GM23338 (cell line): ENCODE results near the gene DNAH9. TPM values are rescaled to one million over a fixed set of nuclear protein-coding genes. Genes with fewer than 3 reads are reported as not detected.

Experiments used
- ATAC-seq: fragments of 200-7000 bp; cut with Tn5 transposase; 3 replicates; pipeline ENCODE4 v1.9.1; 2020
- DNase-seq: peaks from one replicate; pipeline ENCODE4 v3.0.0-alpha.2; 2015; ENCODE audit warnings: low spot score
- H2AFZ ChIP-seq: fragments of 200-600 bp; sonication (generic); 2 replicates; pipeline ENCODE4 v1.8.0; 2016; ENCODE audit warnings: antibody characterized with exemption, mild to moderate bottlenecking, moderate library complexity
- H3F3A ChIP-seq: fragments of 200-600 bp; sonication (generic); replicated peaks from 2 replicates; pipeline ENCODE4 v1.8.0; 2017; ENCODE audit warnings: antibody characterized with exemption, mixed run types, low read depth
- H3K27ac ChIP-seq: fragments of 200-600 bp; sonication (generic); 2 replicates; pipeline ENCODE4 v1.6.1; 2016; ENCODE audit warnings: low read depth
- H3K27me3 ChIP-seq: fragments of 200-600 bp; sonication (generic); 2 replicates; pipeline ENCODE4 v1.8.0; 2016; ENCODE audit warnings: mild to moderate bottlenecking, mixed run types, moderate library complexity; ENCODE audit not compliant: insufficient read depth
- H3K36me3 ChIP-seq: fragments of 200-600 bp; sonication (generic); 2 replicates; pipeline ENCODE4 v1.8.0; 2016; ENCODE audit warnings: mild to moderate bottlenecking; ENCODE audit not compliant: insufficient read depth
- H3K4me1 ChIP-seq: fragments of 200-600 bp; sonication (generic); 2 replicates; pipeline ENCODE4 v1.8.0; 2016; ENCODE audit warnings: mild to moderate bottlenecking, moderate library complexity; ENCODE audit not compliant: insufficient read depth
- H3K4me2 ChIP-seq: fragments of 200-600 bp; sonication (generic); 2 replicates; pipeline ENCODE4 v1.7.1; 2017; ENCODE audit warnings: mixed run types
- H3K4me3 ChIP-seq: fragments of 200-600 bp; sonication (generic); 2 replicates; pipeline ENCODE4 v1.6.1; 2016; ENCODE audit warnings: mixed run types
- H3K79me2 ChIP-seq: fragments of 200-600 bp; sonication (generic); replicated peaks from 2 replicates; pipeline ENCODE4 v1.8.0; 2017; ENCODE audit warnings: mild to moderate bottlenecking; ENCODE audit not compliant: insufficient read depth
- H3K9me2 ChIP-seq: fragments of 200-600 bp; sonication (generic); 2 replicates; pipeline ENCODE4 v1.8.0; 2017; ENCODE audit not compliant: insufficient read depth
- H4K20me1 ChIP-seq: fragments of 200-600 bp; sonication (generic); replicated peaks from 2 replicates; pipeline ENCODE4 v1.8.0; 2017; ENCODE audit warnings: mild to moderate bottlenecking; ENCODE audit not compliant: insufficient read depth
- H3K27ac Mint-ChIP-seq: 2 replicates; pipeline ENCODE4 v1.8.0; 2020; ENCODE audit warnings: inconsistent platforms, mild to moderate bottlenecking, moderate library complexity, mixed read lengths
- H3K27me3 Mint-ChIP-seq: 3 replicates; pipeline ENCODE4 v1.8.0; 2022; ENCODE audit warnings: low read depth, mild to moderate bottlenecking, moderate library complexity, mixed read lengths, inconsistent platforms; ENCODE audit not compliant: insufficient read depth, poor library complexity
- H3K36me3 Mint-ChIP-seq: 3 replicates; pipeline ENCODE4 v1.8.0; 2021; ENCODE audit warnings: low read depth, mild to moderate bottlenecking, inconsistent platforms, moderate library complexity, mixed read lengths
- H3K4me1 Mint-ChIP-seq: 3 replicates; pipeline ENCODE4 v1.8.0; 2020; ENCODE audit warnings: mild to moderate bottlenecking, inconsistent platforms, mixed read lengths
- H3K4me3 Mint-ChIP-seq: 3 replicates; pipeline ENCODE4 v1.8.0; 2021; ENCODE audit warnings: moderate library complexity, mild to moderate bottlenecking, inconsistent platforms, mixed read lengths
- H3K9me3 Mint-ChIP-seq: 3 replicates; pipeline ENCODE4 v1.8.0; 2020; ENCODE audit warnings: moderate library complexity, mild to moderate bottlenecking, inconsistent platforms, mixed read lengths
- EZH2 ChIP-seq: fragments of 200-600 bp; sonication (generic); IDR thresholded peaks from one replicate; pipeline ENCODE4 v1.8.0; 2017; ENCODE audit warnings: antibody characterized with exemption, mild to moderate bottlenecking, low read depth; ENCODE audit not compliant: unreplicated experiment
- JUNB ChIP-seq: IDR thresholded peaks from one replicate; pipeline ENCODE4 v1.6.1; 2016; ENCODE audit warnings: antibody characterized with exemption; ENCODE audit not compliant: unreplicated experiment
- REST ChIP-seq: IDR thresholded peaks from one replicate; pipeline ENCODE4 v1.6.1; 2018; ENCODE audit warnings: antibody characterized with exemption; ENCODE audit not compliant: unreplicated experiment
- STAT1 ChIP-seq: IDR thresholded peaks from one replicate; pipeline ENCODE4 v1.6.1; 2016; ENCODE audit warnings: antibody characterized with exemption; ENCODE audit not compliant: unreplicated experiment
- ZNF114 ChIP-seq: fragments of 250-450 bp; sonication (Bioruptor Pico); IDR thresholded peaks from 2 replicates; pipeline ENCODE4 v1.5.0; 2020; ENCODE audit warnings: mild to moderate bottlenecking, moderate library complexity
- polyA plus RNA-seq: library from polyadenylated mRNA; unstranded; fragments of >200 nt; fragmentation: Nextera tagmentation; extraction: Ambion mirVana; gene quantifications from 2 replicates; pipeline ENCODE4 v1.2.1, GENCODE V29; 2016
- total RNA-seq: library from RNA; depleted of rRNA; stranded (reverse); fragments of >200 nt; shearing (Covaris generic); gene quantifications from 2 replicates; pipeline ENCODE4 v1.2.3, GENCODE V29; 2014
- TF ChIP-seq, protein P1 (sequence below): fragments of 250-450 bp; sonication (Bioruptor Pico); IDR thresholded peaks from 2 replicates; pipeline ENCODE4 v1.5.0; 2020; ENCODE audit warnings: mild to moderate bottlenecking, moderate library complexity

DNAH9 gene
- total and polyA plus RNA-seq, 2 experiments from 2014 or later, result not detected

DNA sequence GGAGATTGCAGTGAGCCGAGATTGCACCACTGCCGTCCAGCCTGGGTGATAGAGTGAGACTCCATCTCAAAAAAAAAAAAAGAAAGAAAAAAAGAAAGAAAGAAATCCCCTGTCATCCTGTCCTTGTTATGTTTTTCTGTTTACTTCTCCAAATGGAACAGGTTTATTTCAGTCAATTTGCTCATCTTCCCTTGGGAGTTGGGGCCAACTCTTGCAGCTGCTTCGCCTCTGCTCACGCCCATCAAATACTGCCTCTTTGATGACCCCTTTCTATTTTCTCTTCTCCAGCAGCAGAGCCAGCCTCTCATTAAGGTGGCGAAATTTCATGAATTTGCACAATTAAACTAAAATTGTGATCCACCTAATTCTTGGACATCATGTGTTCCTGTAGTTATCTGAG is 225.6 kb downstream of the DNAH9 start:
- no peaks in the 10 kb centered on the region for H3F3A ChIP-seq
- H3K27me3 ChIP-seq, result no peaks in the 10 kb centered on the region
- Mint-ChIP-seq H3K4me1 (no peaks in the 10 kb centered on the region), H3K27ac (no peak overlapping the region), H3K36me3 (peaks cover 45% of the 10 kb centered on the region), H3K27me3 (peaks cover 5% of the 10 kb centered on the region), H3K4me3 (no peak overlapping the region), H3K9me3 (peaks cover 96% of the 10 kb centered on the region)
- TF ChIP-seq, protein P1, sequence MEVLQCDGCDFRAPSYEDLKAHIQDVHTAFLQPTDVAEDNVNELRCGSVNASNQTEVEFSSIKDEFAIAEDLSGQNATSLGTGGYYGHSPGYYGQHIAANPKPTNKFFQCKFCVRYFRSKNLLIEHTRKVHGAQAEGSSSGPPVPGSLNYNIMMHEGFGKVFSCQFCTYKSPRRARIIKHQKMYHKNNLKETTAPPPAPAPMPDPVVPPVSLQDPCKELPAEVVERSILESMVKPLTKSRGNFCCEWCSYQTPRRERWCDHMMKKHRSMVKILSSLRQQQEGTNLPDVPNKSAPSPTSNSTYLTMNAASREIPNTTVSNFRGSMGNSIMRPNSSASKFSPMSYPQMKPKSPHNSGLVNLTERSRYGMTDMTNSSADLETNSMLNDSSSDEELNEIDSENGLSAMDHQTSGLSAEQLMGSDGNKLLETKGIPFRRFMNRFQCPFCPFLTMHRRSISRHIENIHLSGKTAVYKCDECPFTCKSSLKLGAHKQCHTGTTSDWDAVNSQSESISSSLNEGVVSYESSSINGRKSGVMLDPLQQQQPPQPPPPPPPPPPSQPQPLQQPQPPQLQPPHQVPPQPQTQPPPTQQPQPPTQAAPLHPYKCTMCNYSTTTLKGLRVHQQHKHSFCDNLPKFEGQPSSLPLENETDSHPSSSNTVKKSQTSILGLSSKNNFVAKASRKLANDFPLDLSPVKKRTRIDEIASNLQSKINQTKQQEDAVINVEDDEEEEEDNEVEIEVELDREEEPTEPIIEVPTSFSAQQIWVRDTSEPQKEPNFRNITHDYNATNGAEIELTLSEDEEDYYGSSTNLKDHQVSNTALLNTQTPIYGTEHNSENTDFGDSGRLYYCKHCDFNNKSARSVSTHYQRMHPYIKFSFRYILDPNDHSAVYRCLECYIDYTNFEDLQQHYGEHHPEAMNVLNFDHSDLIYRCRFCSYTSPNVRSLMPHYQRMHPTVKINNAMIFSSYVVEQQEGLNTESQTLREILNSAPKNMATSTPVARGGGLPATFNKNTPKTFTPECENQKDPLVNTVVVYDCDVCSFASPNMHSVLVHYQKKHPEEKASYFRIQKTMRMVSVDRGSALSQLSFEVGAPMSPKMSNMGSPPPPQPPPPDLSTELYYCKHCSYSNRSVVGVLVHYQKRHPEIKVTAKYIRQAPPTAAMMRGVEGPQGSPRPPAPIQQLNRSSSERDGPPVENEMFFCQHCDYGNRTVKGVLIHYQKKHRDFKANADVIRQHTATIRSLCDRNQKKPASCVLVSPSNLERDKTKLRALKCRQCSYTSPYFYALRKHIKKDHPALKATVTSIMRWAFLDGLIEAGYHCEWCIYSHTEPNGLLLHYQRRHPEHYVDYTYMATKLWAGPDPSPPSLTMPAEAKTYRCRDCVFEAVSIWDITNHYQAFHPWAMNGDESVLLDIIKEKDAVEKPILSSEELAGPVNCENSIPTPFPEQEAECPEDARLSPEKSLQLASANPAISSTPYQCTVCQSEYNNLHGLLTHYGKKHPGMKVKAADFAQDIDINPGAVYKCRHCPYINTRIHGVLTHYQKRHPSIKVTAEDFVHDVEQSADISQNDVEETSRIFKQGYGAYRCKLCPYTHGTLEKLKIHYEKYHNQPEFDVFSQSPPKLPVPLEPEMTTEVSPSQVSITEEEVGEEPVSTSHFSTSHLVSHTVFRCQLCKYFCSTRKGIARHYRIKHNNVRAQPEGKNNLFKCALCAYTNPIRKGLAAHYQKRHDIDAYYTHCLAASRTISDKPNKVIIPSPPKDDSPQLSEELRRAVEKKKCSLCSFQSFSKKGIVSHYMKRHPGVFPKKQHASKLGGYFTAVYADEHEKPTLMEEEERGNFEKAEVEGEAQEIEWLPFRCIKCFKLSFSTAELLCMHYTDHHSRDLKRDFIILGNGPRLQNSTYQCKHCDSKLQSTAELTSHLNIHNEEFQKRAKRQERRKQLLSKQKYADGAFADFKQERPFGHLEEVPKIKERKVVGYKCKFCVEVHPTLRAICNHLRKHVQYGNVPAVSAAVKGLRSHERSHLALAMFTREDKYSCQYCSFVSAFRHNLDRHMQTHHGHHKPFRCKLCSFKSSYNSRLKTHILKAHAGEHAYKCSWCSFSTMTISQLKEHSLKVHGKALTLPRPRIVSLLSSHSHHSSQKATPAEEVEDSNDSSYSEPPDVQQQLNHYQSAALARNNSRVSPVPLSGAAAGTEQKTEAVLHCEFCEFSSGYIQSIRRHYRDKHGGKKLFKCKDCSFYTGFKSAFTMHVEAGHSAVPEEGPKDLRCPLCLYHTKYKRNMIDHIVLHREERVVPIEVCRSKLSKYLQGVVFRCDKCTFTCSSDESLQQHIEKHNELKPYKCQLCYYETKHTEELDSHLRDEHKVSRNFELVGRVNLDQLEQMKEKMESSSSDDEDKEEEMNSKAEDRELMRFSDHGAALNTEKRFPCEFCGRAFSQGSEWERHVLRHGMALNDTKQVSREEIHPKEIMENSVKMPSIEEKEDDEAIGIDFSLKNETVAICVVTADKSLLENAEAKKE (CRISPR knock-in tag), result no peak
- TF ChIP-seq REST, result no peak
- no peak for TF ChIP-seq EZH2
- TF ChIP-seq JUNB, result no peak
- no peak for TF ChIP-seq ZNF114
- TF ChIP-seq STAT1, result no peak
- H3K79me2 ChIP-seq, result no peaks in the 10 kb centered on the region
- H3K27ac ChIP-seq, result no peak overlapping the region
- no peak overlapping the region for H2AFZ ChIP-seq
- H3K4me3 ChIP-seq, result no peak overlapping the region
- ATAC-seq (no peak), DNase-seq (no peak)
- no peaks in the 10 kb centered on the region for H3K36me3 ChIP-seq
- no peak overlapping the region for H3K4me2 ChIP-seq
- H3K4me1 ChIP-seq, result no peaks in the 10 kb centered on the region
- H3K9me2 ChIP-seq, result no peaks in the 10 kb centered on the region
- no peaks in the 10 kb centered on the region for H4K20me1 ChIP-seq
